Measurements from ENCODE around the gene ZNF785.

GRCh38 chr16:30603945-30604315, 18.4 kb upstream of the ZNF785 start:
- TF ChIP-seq CTCF (conservative IDR thresholded peaks at IDR 0.05) (no peak), ZFX (IDR thresholded peaks at IDR 0.05) (no peak)
